GM10248 (cell line): ENCODE data around the gene FCER2.

Source experiments
- CTCF ChIA-PET: fragments of 300-600 bp; sonication (Branson Sonifier 250); formaldehyde crosslinking; extraction: SDS; loops from one replicate; lab custom pipeline; 2021; ENCODE audit warnings: antibody characterized with exemption; lab: Yijun Ruan, JAX
- POLR2A ChIA-PET: fragments of 350-650 bp; sonication (Branson Sonifier 250); formaldehyde crosslinking; extraction: SDS; loops from one replicate; lab custom pipeline; 2020; ENCODE audit warnings: antibody characterized with exemption; lab: Yijun Ruan, JAX
- DNase-seq: peaks from one replicate; pipeline ENCODE4 v3.0.0; 2012; ENCODE audit errors: extremely low spot score
- CTCF ChIP-seq: IDR thresholded peaks from 2 replicates; pipeline ENCODE4 v1.5.1; 2012; ENCODE audit warnings: mild to moderate bottlenecking, low read depth; ENCODE audit errors: extremely low read depth, missing control alignments, control extremely low read depth

Gene FCER2

GRCh38 chr19:7739801-7740681 is 38.1 kb upstream of the FCER2 start:
- CTCF ChIA-PET: interaction anchor here (1.2 to 2.0 kb wide), 5 partner anchors 11 to 81 kb away, joined by 3 to 11 read pairs (median 6); partner anchors contain the start of gene TRAPPC5
- DNase-seq: no peak
- no peak for TF ChIP-seq CTCF
- POLR2A ChIA-PET: no interaction called here

- no peak for DNase-seq
- TF ChIP-seq CTCF: no peak
- POLR2A ChIA-PET: no interaction called here
- CTCF ChIA-PET: interaction anchor here (1.2 to 2.0 kb wide), 6 partner anchors 8 to 82 kb away, joined by 3 to 11 read pairs (median 5); partner anchors contain the start of genes CD209 and TRAPPC5
These were observed 37.4 kb upstream of the FCER2 start for GRCh38 chr19:7739211-7739755.

- DNase-seq: no peak
- TF ChIP-seq CTCF: no peak
- ChIA-PET POLR2A (no interaction called here), CTCF (interaction anchor here (1.4 to 2.0 kb wide), 2 partner anchors 9 kb away, joined by 4 to 11 read pairs; partner anchors contain the start of gene CD209)
These were observed 36.1 kb upstream of the FCER2 start for GRCh38 chr19:7738023-7738422.

- DNase-seq: no peak
- ChIA-PET POLR2A (no interaction called here), CTCF (interaction anchor here (0.9 kb wide), 1 partner anchor 46 kb away, joined by 5 read pairs; no protein-coding TSS in a partner anchor)
- no peak for TF ChIP-seq CTCF
These were observed 35.3 kb upstream of the FCER2 start for GRCh38 chr19:7737215-7737614.

DNA sequence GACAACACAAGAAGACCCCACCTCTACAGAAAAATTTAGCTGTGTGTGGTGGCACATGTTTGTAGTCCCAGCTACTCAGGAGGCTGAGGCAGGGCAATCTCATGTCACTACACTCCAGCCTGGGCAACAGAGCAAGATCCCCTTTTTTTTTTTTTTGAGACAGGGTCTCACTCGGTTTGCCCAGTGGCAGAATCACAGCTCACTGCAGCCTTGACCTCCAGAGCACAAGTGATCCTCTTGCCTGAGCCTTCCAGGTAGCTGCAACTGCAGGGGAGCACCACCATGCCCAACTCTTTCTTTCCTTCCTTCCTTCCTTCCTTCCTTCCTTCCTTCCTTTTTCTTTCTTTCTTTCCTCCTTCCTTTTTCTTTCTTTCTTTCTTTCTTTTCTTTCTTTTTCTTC is 34.2 kb upstream of the FCER2 start:
- POLR2A ChIA-PET: no interaction called here
- DNase-seq: no peak
- CTCF ChIA-PET: interaction anchor here (1.3 kb wide), 1 partner anchor 14 kb away, joined by 3 read pairs; no protein-coding TSS in a partner anchor
- TF ChIP-seq CTCF: no peak
